GM18861 (cell line): ENCODE data around the gene KATNB1.
"Not testable (repeated sequence)": the region's sequence is repeated elsewhere in the genome, so short reads cannot be mapped to it uniquely, and the experiment has no call there.

ENCODE experiments used
- ATAC-seq: cut with Tn5 transposase; IDR thresholded peaks from one replicate; pipeline ENCODE4 v1.9.1; 2021; ENCODE audit not compliant: unreplicated experiment

Gene KATNB1

GRCh38 chr16:57766714-57767348 is 31.3 kb downstream of the KATNB1 start:
- no peak for ATAC-seq

- no peak for ATAC-seq
Observed at GRCh38 chr16:57769541-57770145, 34.1 kb downstream of the KATNB1 start.

- no peak for ATAC-seq
Observed at GRCh38 chr16:57770361-57770760, 34.8 kb downstream of the KATNB1 start.

GRCh38 chr16:57771141-57771785 is 35.7 kb downstream of the KATNB1 start:
- no peak for ATAC-seq

GRCh38 chr16:57773019-57773418 is 37.4 kb downstream of the KATNB1 start:
- ATAC-seq = no peak

GRCh38 chr16:57773655-57774295 is 38.2 kb downstream of the KATNB1 start:
- no peak for ATAC-seq

- no peak for ATAC-seq
Observed at GRCh38 chr16:57774705-57775285, 39.2 kb downstream of the KATNB1 start.

- no peak for ATAC-seq
Observed at GRCh38 chr16:57775661-57776469, 40.3 kb downstream of the KATNB1 start.

- ATAC-seq = no peak
Observed at GRCh38 chr16:57778658-57779057, 43.1 kb downstream of the KATNB1 start.

GRCh38 chr16:57779836-57780235 is 44.3 kb downstream of the KATNB1 start:
- ATAC-seq = not testable (repeated sequence)

GRCh38 chr16:57781349-57781740 is 45.8 kb downstream of the KATNB1 start:
- no peak for ATAC-seq

GRCh38 chr16:57781741-57782606 is 46.4 kb downstream of the KATNB1 start:
- no peak for ATAC-seq

GRCh38 chr16:57782607-57783055 is 47.1 kb downstream of the KATNB1 start:
- not testable (repeated sequence) for ATAC-seq

GRCh38 chr16:57783116-57783515 is 47.5 kb downstream of the KATNB1 start:
- no peak for ATAC-seq

GRCh38 chr16:57783883-57784282 is 48.3 kb downstream of the KATNB1 start:
- ATAC-seq = no peak

GRCh38 chr16:57784334-57784733 is 48.8 kb downstream of the KATNB1 start:
- no peak for ATAC-seq

- no peak for ATAC-seq
Observed at GRCh38 chr16:57785385-57785784, 49.8 kb downstream of the KATNB1 start.

GRCh38 chr16:57785924-57786323 is 50.4 kb downstream of the KATNB1 start:
- no peak for ATAC-seq

GRCh38 chr16:57786632-57787518 is 51.3 kb downstream of the KATNB1 start:
- no peak for ATAC-seq
